Tibial nerve (tissue), 4 donors: ENCODE measurements around the gene HNRNPUL2. TPM values are rescaled to one million over a fixed set of nuclear protein-coding genes. Genes with fewer than 3 reads are reported as not detected.
A peak's percentile ranks its signal among the peaks of the same experiment; 100 is the strongest.

Source experiments
- DNase-seq, 2 donors: peaks; one replicate each; pipeline ENCODE4 v3.0.0-alpha.2; 2019; ENCODE audit warnings: low spot score in 2 of 2
- H3K27ac ChIP-seq, 4 donors: fragments of 200-600 bp; sonication (generic) in 3 of 4; one replicate each; pipeline ENCODE4 v1.5.1; 2017 to 2019; ENCODE audit warnings: mild to moderate bottlenecking in 1 of 4
- H3K27me3 ChIP-seq, 2 donors: fragments of 200-600 bp; sonication (generic) in 1 of 2; one replicate each; pipeline versions ENCODE4 v1.5.1 to v1.6.0; 2017 to 2019
- H3K36me3 ChIP-seq, 3 donors: fragments of 200-600 bp; sonication (generic); one replicate each; pipeline ENCODE4 v1.5.1; 2018 to 2019
- H3K4me1 ChIP-seq, 4 donors: fragments of 200-600 bp; sonication (generic) in 3 of 4; one replicate each; pipeline ENCODE4 v1.5.1; 2017 to 2019
- H3K4me3 ChIP-seq, 4 donors: fragments of 200-600 bp; sonication (generic) in 3 of 4; one replicate each; pipeline ENCODE4 v1.5.1; 2017 to 2019; ENCODE audit warnings: mild to moderate bottlenecking in 1 of 4, moderate library complexity in 1 of 4
- H3K9me3 ChIP-seq, 4 donors: fragments of 200-600 bp; sonication (generic) in 3 of 4; one replicate each; pipeline ENCODE4 v1.5.1; 2017 to 2019
- EP300 ChIP-seq, 2 donors: sonication (generic); formaldehyde crosslinking; IDR thresholded peaks; one replicate each; pipeline ENCODE4 v1.6.1; 2017; ENCODE audit warnings: antibody characterized with exemption in 2 of 2, mild to moderate bottlenecking in 1 of 2
- POLR2A ChIP-seq, 2 donors: fragments of 450-650 bp; IDR thresholded peaks; one replicate each; pipeline ENCODE4 v1.6.1; 2017; ENCODE audit warnings: antibody characterized with exemption in 2 of 2, mild to moderate bottlenecking in 2 of 2, moderate library complexity in 2 of 2
- WGBS, 2 donors: methylation state at CpG; one replicate each; pipeline ENCODE4 v1.1.5; 2018; 5-methylcytosine and 5-hydroxymethylcytosine counted together
- small RNA-seq: library from RNA; depleted of rRNA; stranded (forward); fragments of <200 nt; gene quantifications from one replicate; pipeline ENCODE3, GENCODE V24; 2016
- total RNA-seq, 4 donors: library from RNA; depleted of rRNA; stranded (reverse); fragments of >200 nt; gene quantifications; one replicate each; pipeline ENCODE4 v1.1.0, GENCODE V29; 2016
- TF ChIP-seq, protein P1 (sequence below), 5 experiments: fragments of 200-600 bp in 3 of 5; fragments of 450-650 bp in 2 of 5; sonication (generic) in 3 of 5; IDR thresholded peaks; one replicate each; pipeline ENCODE4 v1.5.1; 2016 to 2019; ENCODE audit warnings: antibody characterized with exemption in 5 of 5, mild to moderate bottlenecking in 3 of 5, moderate library complexity in 2 of 5

The HNRNPUL2 gene
- total RNA-seq, 4 donors from 2014 or later: 24.7 to 34.8 (median 28.6) TPM

DNA sequence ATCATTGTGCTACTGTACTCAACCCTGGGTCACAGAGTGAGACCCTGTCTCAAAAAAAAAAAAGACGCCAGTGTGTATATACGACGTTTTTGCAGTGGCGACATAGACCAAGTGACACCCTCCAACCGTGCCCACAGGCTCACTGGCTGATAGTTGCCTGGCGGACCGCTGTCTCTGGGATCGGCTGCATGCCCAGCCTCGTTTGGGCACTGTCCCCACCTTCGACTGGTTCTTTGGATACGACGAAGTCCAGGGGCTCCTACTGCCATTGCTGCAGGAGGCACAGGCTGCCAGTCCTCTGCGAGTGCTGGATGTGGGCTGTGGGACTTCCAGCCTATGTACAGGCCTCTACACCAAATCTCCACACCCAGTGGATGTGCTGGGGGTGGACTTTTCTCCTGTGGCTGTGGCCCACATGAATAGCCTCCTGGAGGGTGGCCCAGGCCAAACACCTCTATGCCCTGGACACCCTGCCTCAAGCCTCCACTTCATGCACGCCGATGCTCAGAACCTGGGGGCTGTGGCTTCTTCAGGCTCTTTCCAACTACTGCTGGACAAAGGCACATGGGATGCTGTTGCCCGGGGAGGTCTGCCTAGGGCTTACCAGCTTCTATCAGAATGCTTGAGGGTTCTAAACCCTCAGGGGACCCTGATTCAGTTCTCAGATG lies 60.9 kb downstream of the HNRNPUL2 start:
- Histone ChIP-seq H3K27me3 (no peaks in the 10 kb centered on the region), H3K36me3 (peaks cover 0 to 36% (median 0%) of the 10 kb centered on the region in 3 donors), H3K4me1 (peaks cover 0 to 56% (median 32%) of the 10 kb centered on the region in 4 donors), H3K27ac (peak overlapping the region in 3 of 4 donors; percentile 91 to 93 (median 93)), H3K9me3 (no peaks in the 10 kb centered on the region), H3K4me3 (peak overlapping the region; percentile 60 to 94 (median 75))
- DNase-seq: no peak
- TF ChIP-seq EP300 (IDR thresholded peaks at IDR 0.05) (no peak), POLR2A (IDR thresholded peaks at IDR 0.05) (no peak)
- TF ChIP-seq, protein P1, sequence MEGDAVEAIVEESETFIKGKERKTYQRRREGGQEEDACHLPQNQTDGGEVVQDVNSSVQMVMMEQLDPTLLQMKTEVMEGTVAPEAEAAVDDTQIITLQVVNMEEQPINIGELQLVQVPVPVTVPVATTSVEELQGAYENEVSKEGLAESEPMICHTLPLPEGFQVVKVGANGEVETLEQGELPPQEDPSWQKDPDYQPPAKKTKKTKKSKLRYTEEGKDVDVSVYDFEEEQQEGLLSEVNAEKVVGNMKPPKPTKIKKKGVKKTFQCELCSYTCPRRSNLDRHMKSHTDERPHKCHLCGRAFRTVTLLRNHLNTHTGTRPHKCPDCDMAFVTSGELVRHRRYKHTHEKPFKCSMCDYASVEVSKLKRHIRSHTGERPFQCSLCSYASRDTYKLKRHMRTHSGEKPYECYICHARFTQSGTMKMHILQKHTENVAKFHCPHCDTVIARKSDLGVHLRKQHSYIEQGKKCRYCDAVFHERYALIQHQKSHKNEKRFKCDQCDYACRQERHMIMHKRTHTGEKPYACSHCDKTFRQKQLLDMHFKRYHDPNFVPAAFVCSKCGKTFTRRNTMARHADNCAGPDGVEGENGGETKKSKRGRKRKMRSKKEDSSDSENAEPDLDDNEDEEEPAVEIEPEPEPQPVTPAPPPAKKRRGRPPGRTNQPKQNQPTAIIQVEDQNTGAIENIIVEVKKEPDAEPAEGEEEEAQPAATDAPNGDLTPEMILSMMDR (IDR thresholded peaks at IDR 0.05): no peak
- 56 to 64% methylated on average over 16 of the region's 16 CpGs for WGBS, 2 donors

DNA sequence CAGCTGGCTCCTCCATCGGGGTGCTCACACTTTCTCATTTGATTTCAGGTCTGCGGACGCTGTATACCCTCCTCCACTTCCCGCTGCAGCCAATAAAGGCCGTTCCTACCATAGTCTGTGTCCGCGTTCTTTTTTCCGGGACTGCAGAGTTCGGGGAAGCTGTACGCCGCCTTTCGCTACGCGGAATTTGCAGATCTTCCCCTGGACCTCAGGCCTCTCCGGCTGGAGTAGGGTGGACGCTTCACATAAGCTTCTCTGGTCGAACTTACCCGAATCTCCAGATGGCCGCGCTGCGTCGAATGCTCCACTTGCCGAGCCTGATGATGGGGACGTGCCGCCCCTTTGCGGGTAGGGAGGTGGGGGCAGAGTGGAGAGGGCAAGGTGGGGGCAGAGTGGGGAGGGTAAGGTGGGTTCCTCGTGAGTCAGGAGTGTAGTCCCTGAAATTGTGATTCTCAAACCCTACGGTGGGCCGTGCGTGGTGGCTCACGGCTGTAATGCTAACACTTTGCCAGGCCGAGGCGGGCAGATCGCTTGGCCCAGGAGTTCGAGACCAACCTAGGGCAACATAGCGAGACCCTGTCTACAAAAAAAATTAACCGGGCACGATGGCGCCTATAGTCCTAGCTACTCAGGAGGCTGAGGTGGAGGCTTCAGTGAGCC lies 61.5 kb downstream of the HNRNPUL2 start:
- H3K27me3 ChIP-seq: no peaks in the 10 kb centered on the region
- peaks cover 0 to 36% (median 0%) of the 10 kb centered on the region in 3 donors for H3K36me3 ChIP-seq
- whole genome bisulfite sequencing, 2 donors: 5 to 6% methylated on average over 36 to 38 of the region's 39 CpGs
- DNase-seq: peak in 1 of 2 donors; percentile 33
- peak overlapping the region; percentile 60 to 94 (median 75) for H3K4me3 ChIP-seq
- peaks cover 0 to 52% (median 30%) of the 10 kb centered on the region in 4 donors for H3K4me1 ChIP-seq
- peak overlapping the region; percentile 53 to 93 (median 92) for H3K27ac ChIP-seq
- TF ChIP-seq POLR2A (IDR thresholded peaks at IDR 0.05): no peak
- TF ChIP-seq, protein P1 (IDR thresholded peaks at IDR 0.05): no peak
- TF ChIP-seq EP300 (IDR thresholded peaks at IDR 0.05): no peak
- H3K9me3 ChIP-seq: no peaks in the 10 kb centered on the region

DNA sequence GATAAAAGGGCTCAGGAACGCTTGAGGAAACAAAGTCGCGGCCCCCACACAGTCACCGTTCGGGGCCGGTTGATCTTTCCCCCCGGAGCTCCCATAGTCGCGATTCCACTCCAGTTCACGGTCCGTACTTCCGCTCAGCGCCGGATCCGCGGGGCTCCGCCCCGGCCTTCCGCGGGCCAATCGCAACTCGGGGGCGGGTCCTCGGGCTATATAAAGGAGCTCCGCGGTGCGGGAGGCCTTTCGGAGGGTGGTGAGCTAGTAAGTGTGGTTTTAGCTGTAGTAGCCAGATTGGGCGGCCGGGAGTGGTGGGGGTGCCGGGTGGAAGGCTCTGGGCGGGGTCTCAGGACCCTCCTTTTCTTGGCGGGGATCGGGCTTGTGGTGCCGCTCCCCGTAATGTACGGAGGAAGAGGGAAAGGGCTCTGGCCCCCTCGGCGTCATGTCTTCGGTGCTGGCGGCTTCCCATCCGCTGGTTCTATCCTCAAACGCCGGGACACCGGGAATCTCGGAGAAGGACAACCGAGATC lies 62.1 kb downstream of the HNRNPUL2 start, which contains the start of the genes C11orf98 and CSKMT:
C11orf98 (minus strand) TSS at position 136 of the 524 bp plus-strand sequence; CDS start at position 95, 41 bp downstream.
CSKMT (plus strand) TSS at position 238 of the 524 bp plus-strand sequence. CDS start 568 bp downstream, outside the sequence.
- TF ChIP-seq, protein P1 (IDR thresholded peaks at IDR 0.05): peak in 1 of 5 experiments; percentile 29
- peak; percentile 97 to 98 for TF ChIP-seq POLR2A (IDR thresholded peaks at IDR 0.05)
- TF ChIP-seq EP300 (IDR thresholded peaks at IDR 0.05): peak in 1 of 2 donors; percentile 100
- peak; percentile 91 to 94 for DNase-seq
- peaks cover 0 to 36% (median 0%) of the 10 kb centered on the region in 3 donors for H3K36me3 ChIP-seq
- no peaks in the 10 kb centered on the region for H3K27me3 ChIP-seq
- H3K4me3 ChIP-seq: peak within 1 kb of the TSS; percentile 60 to 94 (median 75)
- peaks cover 0 to 47% (median 24%) of the 10 kb centered on the region in 4 donors for H3K4me1 ChIP-seq
- peak within 1 kb of the TSS; percentile 53 to 93 (median 92) for H3K27ac ChIP-seq
- H3K9me3 ChIP-seq: no peaks in the 10 kb centered on the region
- 0 to 1% methylated on average over 28 to 38 of the region's 47 CpGs for WGBS, 2 donors

DNA sequence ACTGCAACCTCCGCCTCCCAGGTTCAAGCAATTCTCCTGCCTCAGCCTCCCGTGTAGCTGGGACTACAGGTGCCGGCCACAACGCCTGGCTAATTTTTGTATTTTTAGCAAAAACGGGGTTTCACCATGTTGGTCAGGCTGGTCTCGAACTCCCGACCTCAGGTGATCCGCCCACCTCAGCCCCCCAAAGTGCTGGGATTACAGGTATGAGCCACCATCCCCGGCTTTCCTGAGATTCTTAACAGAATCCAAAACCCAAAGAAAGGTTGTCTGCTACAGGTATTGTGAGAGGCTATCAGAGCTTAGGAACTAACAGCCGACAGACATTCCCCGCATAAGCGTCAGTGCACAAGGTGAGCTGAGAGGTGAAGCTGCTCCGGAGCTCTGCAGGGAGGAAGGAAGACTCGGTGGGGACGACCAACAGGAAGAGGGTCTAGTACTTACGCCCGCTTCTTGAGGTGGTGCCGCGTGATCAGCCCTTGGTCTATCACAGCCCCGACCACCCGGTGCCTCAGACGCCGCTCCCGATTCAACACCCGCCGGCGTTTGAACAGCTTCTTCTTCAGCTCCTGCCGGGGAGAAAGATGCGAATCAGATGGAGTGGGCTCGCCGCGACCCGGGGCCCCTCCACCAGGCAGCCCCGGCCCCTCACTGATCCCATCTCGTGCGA lies 62.7 kb downstream of the HNRNPUL2 start:
- H3K27me3 ChIP-seq: no peaks in the 10 kb centered on the region
- TF ChIP-seq EP300 (IDR thresholded peaks at IDR 0.05) (no peak), POLR2A (IDR thresholded peaks at IDR 0.05) (no peak)
- TF ChIP-seq, protein P1 (IDR thresholded peaks at IDR 0.05): no peak
- no peaks in the 10 kb centered on the region for H3K9me3 ChIP-seq
- DNase-seq: no peak
- H3K4me3 ChIP-seq: peak overlapping the region; percentile 60 to 94 (median 75)
- peaks cover 0 to 41% (median 24%) of the 10 kb centered on the region in 4 donors for H3K4me1 ChIP-seq
- 2 to 4% methylated on average over 23 to 25 of the region's 36 CpGs for WGBS, 2 donors
- H3K27ac ChIP-seq: peak overlapping the region; percentile 53 to 93 (median 92)
- peaks cover 0 to 36% (median 0%) of the 10 kb centered on the region in 3 donors for H3K36me3 ChIP-seq

Small RNA genes within 50 kb of the gene (small RNA-seq; reads per million reads assigned to genes)
- not detected for gene SNORA57

Other genes with a start within 250 kb of the HNRNPUL2 start
- 1,000 to 10,000 TPM; 1,417 to 3,061 (median 2,562) TPM for gene AHNAK, start 180.7 kb downstream of the HNRNPUL2 start, total RNA-seq
- gene EEF1G, start 153.6 kb downstream of the HNRNPUL2 start, total RNA-seq: 1,000 to 10,000 TPM; 1,003 to 1,250 (median 1,110) TPM
- gene TUT1, start 135.9 kb downstream of the HNRNPUL2 start, total RNA-seq: 10 to 100 TPM in 3 of 4 donors, 1 to 10 TPM in 1; 8.3 to 18.8 (median 14.2) TPM
- gene MTA2, start 125.6 kb downstream of the HNRNPUL2 start, total RNA-seq: 10 to 100 TPM; 79.5 to 95.3 (median 88.8) TPM
- gene EML3, start 114.7 kb downstream of the HNRNPUL2 start, total RNA-seq: 100 to 1,000 TPM in 2 of 4 donors, 10 to 100 TPM in 2; 64.9 to 138 (median 93.9) TPM
- gene ROM1, start 114.2 kb downstream of the HNRNPUL2 start, total RNA-seq: 10 to 100 TPM in 3 of 4 donors, 1 to 10 TPM in 1; 9.3 to 13.8 (median 11.2) TPM
- gene B3GAT3, start 105.5 kb downstream of the HNRNPUL2 start, total RNA-seq: 10 to 100 TPM; 35.4 to 60.3 (median 50.7) TPM
- 100 to 1,000 TPM; 107 to 150 (median 121) TPM for gene GANAB, start 80.8 kb downstream of the HNRNPUL2 start, total RNA-seq
- gene INTS5, start 74.2 kb downstream of the HNRNPUL2 start, total RNA-seq: 10 to 100 TPM; 14.0 to 22.8 (median 20.3) TPM
- gene C11orf98, start 62.2 kb downstream of the HNRNPUL2 start, total RNA-seq: 10 to 100 TPM; 32.7 to 48.0 (median 40.8) TPM
- gene CSKMT, start 62.1 kb downstream of the HNRNPUL2 start, total RNA-seq: 10 to 100 TPM in 1 of 4 donors, 1 to 10 TPM in 3; 2.6 to 17.0 (median 5.7) TPM
- gene UQCC3, start 55.8 kb downstream of the HNRNPUL2 start, total RNA-seq: 10 to 100 TPM in 3 of 4 donors, 1 to 10 TPM in 1; 7.6 to 22.2 (median 14.6) TPM
- gene LBHD1, start 55.2 kb downstream of the HNRNPUL2 start, total RNA-seq: 10 to 100 TPM in 1 of 4 donors, 1 to 10 TPM in 3; 3.9 to 11.1 (median 5.4) TPM
- 100 to 1,000 TPM; 140 to 205 (median 162) TPM for gene UBXN1, start 48.4 kb downstream of the HNRNPUL2 start, total RNA-seq
- 10 to 100 TPM; 44.6 to 64.8 (median 48.4) TPM for gene LRRN4CL, start 37.9 kb downstream of the HNRNPUL2 start, total RNA-seq
- gene BSCL2, start 20.0 kb downstream of the HNRNPUL2 start, total RNA-seq: 100 to 1,000 TPM in 2 of 4 donors, 10 to 100 TPM in 2; 58.8 to 149 (median 93.2) TPM
- 1 to 10 TPM in 1 of 4 donors, under 1 TPM in 1, not detected in 2; 0.63 to 2.6 TPM for gene GNG3, start 19.8 kb downstream of the HNRNPUL2 start, total RNA-seq
- 10 to 100 TPM; 20.1 to 37.1 (median 23.6) TPM for gene TTC9C, start 1.0 kb upstream of the HNRNPUL2 start, total RNA-seq
- gene ZBTB3, start 26.7 kb upstream of the HNRNPUL2 start, total RNA-seq: 1 to 10 TPM; 8.1 to 9.8 (median 8.9) TPM
- 10 to 100 TPM; 49.2 to 70.0 (median 53.6) TPM for gene POLR2G, start 34.1 kb upstream of the HNRNPUL2 start, total RNA-seq
- 10 to 100 TPM; 23.2 to 38.8 (median 33.1) TPM for gene TAF6L, start 43.9 kb upstream of the HNRNPUL2 start, total RNA-seq
- 100 to 1,000 TPM in 1 of 4 donors, 10 to 100 TPM in 3; 80.8 to 105 (median 94.9) TPM for gene TMEM179B, start 59.9 kb upstream of the HNRNPUL2 start, total RNA-seq
- 10 to 100 TPM; 22.9 to 40.4 (median 31.3) TPM for gene TMEM223, start 64.5 kb upstream of the HNRNPUL2 start, total RNA-seq
- gene NXF1, start 78.0 kb upstream of the HNRNPUL2 start, total RNA-seq: 10 to 100 TPM; 51.3 to 94.4 (median 67.0) TPM
- gene STX5, start 104.6 kb upstream of the HNRNPUL2 start, total RNA-seq: 10 to 100 TPM; 25.9 to 39.1 (median 29.2) TPM
- gene TEX54, start 105.4 kb upstream of the HNRNPUL2 start, total RNA-seq: not detected
- 10 to 100 TPM; 31.7 to 75.0 (median 48.0) TPM for gene WDR74, start 112.1 kb upstream of the HNRNPUL2 start, total RNA-seq
- gene SLC3A2, start 153.4 kb upstream of the HNRNPUL2 start, total RNA-seq: 100 to 1,000 TPM; 108 to 148 (median 133) TPM
- gene CHRM1, start 193.9 kb upstream of the HNRNPUL2 start, total RNA-seq: not detected